ENCODE data around the gene ESD.
"Not testable (repeated sequence)": the region's sequence is repeated elsewhere in the genome, so short reads cannot be mapped to it uniquely, and the experiment has no call there.

Gene ESD

DNA sequence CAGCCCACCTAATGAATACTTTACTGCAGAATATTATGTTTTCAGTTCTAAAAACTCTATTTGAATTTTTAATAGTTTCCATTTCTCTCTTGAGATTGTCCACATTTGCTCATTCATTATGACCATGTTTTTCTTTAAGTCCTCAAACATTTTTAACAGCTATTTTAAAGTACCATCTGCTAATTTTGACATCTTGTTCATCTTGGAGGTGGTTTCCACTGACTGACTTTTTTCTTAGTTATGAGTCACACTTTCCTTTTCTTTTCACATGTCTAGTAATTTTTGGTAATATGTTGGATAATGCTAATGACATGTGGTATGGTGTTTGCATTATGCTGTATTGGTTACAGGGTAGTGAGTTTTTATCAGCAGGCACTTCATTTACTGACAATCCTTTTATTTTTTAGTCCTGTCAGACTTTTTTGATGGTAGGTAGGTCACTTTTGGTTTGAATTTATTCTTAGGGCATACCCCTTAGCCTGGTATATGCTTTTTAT is 15.4 kb upstream of the ESD start:
- no peak for DNase-seq
- Histone ChIP-seq H3K4me3 (ENCODE audit: low read depth in 1 of 2, low read length in 2 of 2) (no peak overlapping the region), H3K27ac (ENCODE audit: low read length) (no peak overlapping the region), H3K4me2 (ENCODE audit: insufficient read depth, low read length) (no peak overlapping the region), H3K9ac (ENCODE audit: low read depth, low read length) (no peak overlapping the region), H3K4me1 (ENCODE audit: insufficient read depth, low read length) (no peaks in the 10 kb centered on the region), H3K79me2 (ENCODE audit: insufficient read depth, low read length) (no peaks in the 10 kb centered on the region), H3K9me3 (ENCODE audit: insufficient read depth, low read length, severe bottlenecking) (peaks cover 16% of the 10 kb centered on the region), H4K20me1 (ENCODE audit: insufficient read depth, low read length) (no peaks in the 10 kb centered on the region), H3K36me3 (ENCODE audit: insufficient read depth, low read length) (no peaks in the 10 kb centered on the region), H2AFZ (ENCODE audit: low read depth, low read length) (no peak overlapping the region), H3K27me3 (ENCODE audit: insufficient read depth, low read length, poor library complexity) (no peaks in the 10 kb centered on the region)
- TF ChIP-seq EZH2 (IDR thresholded peaks at IDR 0.05; ENCODE audit: borderline replicate concordance, low read depth, low read length, severe bottlenecking): no peak
- TF ChIP-seq, protein P1, sequence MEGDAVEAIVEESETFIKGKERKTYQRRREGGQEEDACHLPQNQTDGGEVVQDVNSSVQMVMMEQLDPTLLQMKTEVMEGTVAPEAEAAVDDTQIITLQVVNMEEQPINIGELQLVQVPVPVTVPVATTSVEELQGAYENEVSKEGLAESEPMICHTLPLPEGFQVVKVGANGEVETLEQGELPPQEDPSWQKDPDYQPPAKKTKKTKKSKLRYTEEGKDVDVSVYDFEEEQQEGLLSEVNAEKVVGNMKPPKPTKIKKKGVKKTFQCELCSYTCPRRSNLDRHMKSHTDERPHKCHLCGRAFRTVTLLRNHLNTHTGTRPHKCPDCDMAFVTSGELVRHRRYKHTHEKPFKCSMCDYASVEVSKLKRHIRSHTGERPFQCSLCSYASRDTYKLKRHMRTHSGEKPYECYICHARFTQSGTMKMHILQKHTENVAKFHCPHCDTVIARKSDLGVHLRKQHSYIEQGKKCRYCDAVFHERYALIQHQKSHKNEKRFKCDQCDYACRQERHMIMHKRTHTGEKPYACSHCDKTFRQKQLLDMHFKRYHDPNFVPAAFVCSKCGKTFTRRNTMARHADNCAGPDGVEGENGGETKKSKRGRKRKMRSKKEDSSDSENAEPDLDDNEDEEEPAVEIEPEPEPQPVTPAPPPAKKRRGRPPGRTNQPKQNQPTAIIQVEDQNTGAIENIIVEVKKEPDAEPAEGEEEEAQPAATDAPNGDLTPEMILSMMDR (IDR thresholded peaks at IDR 0.05; ENCODE audit: borderline replicate concordance, extremely low read depth, low read length, poor library complexity, severe bottlenecking): no peak
- no peak for ATAC-seq (ENCODE audit: insufficient read depth, low read depth)

DNA sequence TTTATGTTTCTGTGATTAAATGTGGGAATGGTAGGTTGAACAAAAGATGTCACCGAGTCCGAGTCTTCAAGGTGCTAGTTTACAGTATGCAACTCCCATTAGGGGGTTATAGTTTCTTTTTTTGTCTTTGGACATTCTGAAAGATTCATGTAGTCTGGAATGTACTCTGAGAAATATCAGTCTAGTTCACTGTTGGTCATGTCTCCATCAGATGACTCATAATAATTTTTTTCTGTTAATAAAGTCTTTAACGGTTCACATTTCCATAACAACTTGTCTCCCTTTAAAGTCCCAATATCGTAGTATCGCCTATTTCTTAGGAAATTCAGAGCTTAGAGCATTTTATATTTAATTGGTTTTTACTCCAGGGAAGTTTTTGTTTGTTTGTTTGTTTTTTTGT is 13.5 kb upstream of the ESD start:
- Histone ChIP-seq H3K4me1 (ENCODE audit: insufficient read depth, low read length) (no peaks in the 10 kb centered on the region), H3K4me2 (ENCODE audit: insufficient read depth, low read length) (no peak overlapping the region), H3K79me2 (ENCODE audit: insufficient read depth, low read length) (no peaks in the 10 kb centered on the region), H3K9me3 (ENCODE audit: insufficient read depth, low read length, severe bottlenecking) (peaks cover 16% of the 10 kb centered on the region), H3K4me3 (ENCODE audit: low read depth in 1 of 2, low read length in 2 of 2) (no peak overlapping the region), H2AFZ (ENCODE audit: low read depth, low read length) (no peak overlapping the region), H4K20me1 (ENCODE audit: insufficient read depth, low read length) (no peaks in the 10 kb centered on the region), H3K36me3 (ENCODE audit: insufficient read depth, low read length) (no peaks in the 10 kb centered on the region), H3K27ac (ENCODE audit: low read length) (no peak overlapping the region), H3K27me3 (ENCODE audit: insufficient read depth, low read length, poor library complexity) (no peaks in the 10 kb centered on the region), H3K9ac (ENCODE audit: low read depth, low read length) (no peak overlapping the region)
- DNase-seq: no peak
- ATAC-seq (ENCODE audit: insufficient read depth, low read depth): no peak
- TF ChIP-seq EZH2 (IDR thresholded peaks at IDR 0.05; ENCODE audit: borderline replicate concordance, low read depth, low read length, severe bottlenecking): no peak
- TF ChIP-seq, protein P1 (IDR thresholded peaks at IDR 0.05; ENCODE audit: borderline replicate concordance, extremely low read depth, low read length, poor library complexity, severe bottlenecking): no peak

DNA sequence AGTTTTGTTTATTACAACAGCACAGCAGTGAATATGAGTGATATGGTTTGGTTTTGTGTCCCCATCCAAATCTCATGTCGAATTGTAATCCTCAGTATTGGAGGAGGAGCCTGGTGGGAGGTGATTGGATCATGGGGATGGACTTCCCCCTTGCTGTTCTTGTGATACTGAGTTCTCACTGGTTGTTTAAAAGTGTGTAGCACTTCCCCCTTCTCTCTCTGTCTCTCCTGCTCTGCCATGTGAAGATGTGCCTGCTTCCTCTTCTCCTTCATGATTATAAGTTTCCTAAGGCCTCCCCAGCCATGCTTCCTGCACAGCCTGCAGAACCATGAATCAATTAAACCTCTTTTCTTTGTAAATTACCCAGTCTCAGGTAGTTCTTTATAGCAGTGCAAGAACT is 8.0 kb upstream of the ESD start:
- H3K9me3 ChIP-seq (ENCODE audit: insufficient read depth, low read length, severe bottlenecking); H2AFZ ChIP-seq (ENCODE audit: low read depth, low read length); H3K36me3 ChIP-seq (ENCODE audit: insufficient read depth, low read length); DNase-seq; H3K4me1 ChIP-seq (ENCODE audit: insufficient read depth, low read length); H4K20me1 ChIP-seq (ENCODE audit: insufficient read depth, low read length); H3K79me2 ChIP-seq (ENCODE audit: insufficient read depth, low read length); H3K4me2 ChIP-seq (ENCODE audit: insufficient read depth, low read length); H3K4me3 ChIP-seq (ENCODE audit: low read depth in 1 of 2, low read length in 2 of 2); ATAC-seq (ENCODE audit: insufficient read depth, low read depth); H3K27me3 ChIP-seq (ENCODE audit: insufficient read depth, low read length, poor library complexity); H3K9ac ChIP-seq (ENCODE audit: low read depth, low read length); H3K27ac ChIP-seq (ENCODE audit: low read length): not testable (repeated sequence)

DNA sequence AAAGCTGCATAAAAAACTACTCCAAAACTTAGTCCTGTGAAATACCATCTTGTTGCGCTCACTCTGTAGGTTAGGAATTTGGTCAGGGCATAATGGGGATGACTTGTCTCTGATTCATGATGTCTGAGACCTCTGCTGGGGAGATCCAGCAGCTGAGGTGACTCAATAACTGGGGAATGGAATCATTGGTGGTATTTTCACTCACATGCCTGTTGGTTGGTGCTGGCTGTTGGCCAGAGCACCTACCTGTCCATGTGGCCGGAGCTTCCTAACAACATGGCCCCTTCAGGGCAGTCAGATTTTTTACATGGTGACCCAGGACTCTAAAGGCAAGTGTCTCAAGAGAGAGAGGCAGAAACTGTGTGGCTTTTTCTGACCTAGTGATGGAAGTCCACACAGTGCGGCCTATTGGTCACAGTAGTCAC is 7.4 kb upstream of the ESD start:
- no peak overlapping the region for H3K4me2 ChIP-seq (ENCODE audit: insufficient read depth, low read length)
- H3K9ac ChIP-seq (ENCODE audit: low read depth, low read length): no peak overlapping the region
- no peaks in the 10 kb centered on the region for H3K36me3 ChIP-seq (ENCODE audit: insufficient read depth, low read length)
- TF ChIP-seq, protein P1 (IDR thresholded peaks at IDR 0.05; ENCODE audit: borderline replicate concordance, extremely low read depth, low read length, poor library complexity, severe bottlenecking): no peak
- TF ChIP-seq EZH2 (IDR thresholded peaks at IDR 0.05; ENCODE audit: borderline replicate concordance, low read depth, low read length, severe bottlenecking): no peak
- H4K20me1 ChIP-seq (ENCODE audit: insufficient read depth, low read length): no peaks in the 10 kb centered on the region
- no peaks in the 10 kb centered on the region for H3K9me3 ChIP-seq (ENCODE audit: insufficient read depth, low read length, severe bottlenecking)
- peaks cover 2% of the 10 kb centered on the region for H3K27me3 ChIP-seq (ENCODE audit: insufficient read depth, low read length, poor library complexity)
- H3K79me2 ChIP-seq (ENCODE audit: insufficient read depth, low read length): no peaks in the 10 kb centered on the region
- no peak overlapping the region for H3K27ac ChIP-seq (ENCODE audit: low read length)
- ATAC-seq (ENCODE audit: insufficient read depth, low read depth) (no peak), DNase-seq (no peak)
- H3K4me3 ChIP-seq (ENCODE audit: low read depth in 1 of 2, low read length in 2 of 2): no peak overlapping the region
- H3K4me1 ChIP-seq (ENCODE audit: insufficient read depth, low read length): no peaks in the 10 kb centered on the region
- H2AFZ ChIP-seq (ENCODE audit: low read depth, low read length): no peak overlapping the region
